ENCODE results near the gene LRRN4CL.

The LRRN4CL gene

GRCh38 chr11:62721994-62722393 is 32.7 kb upstream of the LRRN4CL start:
- H3K4me3 ChIP-seq (ENCODE audit: low read depth, low read length), result no peak overlapping the region
- DNase-seq, result peak; percentile 34
- H3K27ac ChIP-seq, result no peak overlapping the region
- peaks cover 63% of the 10 kb centered on the region for H3K36me3 ChIP-seq (replicated peaks)
- in situ Hi-C loops (cut with HindIII; ENCODE audit: low pct_ligation_motif_present, low sequenced_read_pairs), result no loop called here
- peak; percentile 29 for TF ChIP-seq CTCF (IDR thresholded peaks at IDR 0.05; ENCODE audit: low read depth, low read length, missing control alignments)
- no peaks in the 10 kb centered on the region for H3K27me3 ChIP-seq (replicated peaks)

- no peak overlapping the region for H3K27ac ChIP-seq
- peaks cover 86% of the 10 kb centered on the region for H3K36me3 ChIP-seq (replicated peaks)
- H3K4me3 ChIP-seq (ENCODE audit: low read depth, low read length), result no peak overlapping the region
- no peak for TF ChIP-seq CTCF (IDR thresholded peaks at IDR 0.05; ENCODE audit: low read depth, low read length, missing control alignments)
- in situ Hi-C loops (cut with HindIII; ENCODE audit: low pct_ligation_motif_present, low sequenced_read_pairs), result no loop called here
- DNase-seq, result no peak
- H3K27me3 ChIP-seq (replicated peaks), result no peaks in the 10 kb centered on the region
Measured at GRCh38 chr11:62719302-62719978, 30.1 kb upstream of the LRRN4CL start.

- DNase-seq, result no peak
- in situ Hi-C loops (cut with HindIII; ENCODE audit: low pct_ligation_motif_present, low sequenced_read_pairs), result no loop called here
- no peak for TF ChIP-seq CTCF (IDR thresholded peaks at IDR 0.05; ENCODE audit: low read depth, low read length, missing control alignments)
- H3K4me3 ChIP-seq (ENCODE audit: low read depth, low read length), result no peak overlapping the region
- H3K27me3 ChIP-seq (replicated peaks), result no peaks in the 10 kb centered on the region
- H3K27ac ChIP-seq, result no peak overlapping the region
- H3K36me3 ChIP-seq (replicated peaks), result peaks cover 77% of the 10 kb centered on the region
Measured at GRCh38 chr11:62716816-62717215, 27.5 kb upstream of the LRRN4CL start.

GRCh38 chr11:62716206-62716605 is 26.9 kb upstream of the LRRN4CL start:
- Histone ChIP-seq H3K27ac (no peak overlapping the region), H3K27me3 (replicated peaks) (no peaks in the 10 kb centered on the region), H3K4me3 (ENCODE audit: low read depth, low read length) (no peak overlapping the region), H3K36me3 (replicated peaks) (peaks cover 76% of the 10 kb centered on the region)
- in situ Hi-C loops (cut with HindIII; ENCODE audit: low pct_ligation_motif_present, low sequenced_read_pairs), result no loop called here
- TF ChIP-seq CTCF (IDR thresholded peaks at IDR 0.05; ENCODE audit: low read depth, low read length, missing control alignments), result no peak
- no peak for DNase-seq

- H3K27ac ChIP-seq, result no peak overlapping the region
- DNase-seq, result no peak
- H3K36me3 ChIP-seq (replicated peaks), result peaks cover 79% of the 10 kb centered on the region
- in situ Hi-C loops (cut with HindIII; ENCODE audit: low pct_ligation_motif_present, low sequenced_read_pairs), result no loop called here
- no peak for TF ChIP-seq CTCF (IDR thresholded peaks at IDR 0.05; ENCODE audit: low read depth, low read length, missing control alignments)
- H3K4me3 ChIP-seq (ENCODE audit: low read depth, low read length), result no peak overlapping the region
- no peaks in the 10 kb centered on the region for H3K27me3 ChIP-seq (replicated peaks)
Measured at GRCh38 chr11:62715150-62716130, 26.1 kb upstream of the LRRN4CL start.

Measured in brain microvascular endothelial cell (primary cell).